Activated T-cell treated with anti-CD3 and anti-CD28 coated beads, Interleukin-2, amount 50 U/mL, for 4 hours (primary cell): ENCODE data around the gene F13A1. TPM values are rescaled to one million over a fixed set of nuclear protein-coding genes. Genes with fewer than 3 reads are reported as not detected.

Source experiments
- ATAC-seq, 2 donors: fragments of 200-7000 bp; cut with Tn5 transposase; one replicate each; pipeline ENCODE4 v1.10.0; 2021
- DNase-seq: peaks from one replicate; pipeline ENCODE4 v3.0.0-alpha.2; 2020
- H3K27me3 Mint-ChIP-seq: one replicate; pipeline ENCODE4 v1.8.0; 2021; ENCODE audit warnings: low read depth, mixed read lengths
- H3K36me3 Mint-ChIP-seq: one replicate; pipeline ENCODE4 v1.8.0; 2022; ENCODE audit warnings: mixed read lengths; ENCODE audit not compliant: insufficient read depth
- H3K4me1 Mint-ChIP-seq: one replicate; pipeline ENCODE4 v1.8.0; 2021; ENCODE audit warnings: low read depth, mixed read lengths
- H3K4me3 Mint-ChIP-seq: one replicate; pipeline ENCODE4 v1.8.0; 2021; ENCODE audit warnings: mild to moderate bottlenecking, moderate library complexity, mixed read lengths
- H3K9me3 Mint-ChIP-seq: one replicate; pipeline ENCODE4 v1.8.0; 2021; ENCODE audit warnings: mixed read lengths
- total RNA-seq, 3 donors: library from RNA; stranded (reverse); gene quantifications; one replicate each; pipeline ENCODE4 v1.2.1, GENCODE V29; 2021

F13A1 gene
- total RNA-seq, 3 donors from 2014 or later = 0.14 to 0.16 (median 0.15) TPM

DNA sequence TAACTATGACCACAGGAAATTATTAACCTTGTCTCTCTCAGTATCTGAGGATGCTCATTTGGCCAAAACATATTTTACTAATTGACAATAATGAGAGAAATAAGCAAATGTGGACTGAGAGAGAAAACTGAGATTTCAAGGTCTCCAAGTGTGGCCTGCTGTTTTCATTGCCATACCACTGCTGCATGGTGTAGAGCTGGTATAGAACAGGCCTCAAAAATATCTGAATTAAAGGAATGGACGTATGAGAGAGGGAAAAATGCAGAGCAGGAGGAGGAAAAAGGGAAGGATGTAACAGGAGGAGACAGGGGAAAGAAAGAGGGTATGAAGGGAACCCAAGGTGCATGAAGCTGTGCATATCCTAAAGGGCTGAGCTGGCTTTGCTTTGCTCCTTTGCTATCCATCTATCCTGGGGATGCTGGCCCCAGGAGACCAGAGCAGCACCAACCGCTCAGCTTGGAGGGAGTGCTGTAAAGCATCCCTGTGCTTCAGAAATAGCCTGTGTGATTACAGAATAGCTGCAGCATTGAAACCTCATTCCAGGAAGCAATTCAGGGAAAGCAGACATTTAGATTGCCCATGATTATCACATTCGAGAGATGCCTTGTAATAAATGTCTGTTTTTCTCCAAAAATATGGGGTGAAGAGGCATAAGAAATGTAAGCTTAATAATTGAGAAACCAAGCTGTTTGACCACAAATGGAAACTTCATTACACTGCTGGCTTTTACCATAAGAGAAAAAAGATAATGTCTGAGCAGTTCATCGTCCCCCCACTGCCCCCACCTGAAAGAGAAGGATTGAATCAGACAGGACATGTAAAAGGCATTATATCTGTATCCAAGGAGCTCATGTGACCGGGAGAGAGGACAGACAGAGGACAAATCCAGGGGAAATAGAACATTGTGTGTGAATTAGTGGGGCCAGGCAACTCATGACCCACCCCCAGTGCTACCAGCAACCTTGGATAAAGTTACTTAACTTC lies 80.6 kb downstream of the F13A1 start:
- H3K9me3 Mint-ChIP-seq = peaks cover 5% of the 10 kb centered on the region
- H3K4me3 Mint-ChIP-seq = no peak overlapping the region
- ATAC-seq = no peak

DNA sequence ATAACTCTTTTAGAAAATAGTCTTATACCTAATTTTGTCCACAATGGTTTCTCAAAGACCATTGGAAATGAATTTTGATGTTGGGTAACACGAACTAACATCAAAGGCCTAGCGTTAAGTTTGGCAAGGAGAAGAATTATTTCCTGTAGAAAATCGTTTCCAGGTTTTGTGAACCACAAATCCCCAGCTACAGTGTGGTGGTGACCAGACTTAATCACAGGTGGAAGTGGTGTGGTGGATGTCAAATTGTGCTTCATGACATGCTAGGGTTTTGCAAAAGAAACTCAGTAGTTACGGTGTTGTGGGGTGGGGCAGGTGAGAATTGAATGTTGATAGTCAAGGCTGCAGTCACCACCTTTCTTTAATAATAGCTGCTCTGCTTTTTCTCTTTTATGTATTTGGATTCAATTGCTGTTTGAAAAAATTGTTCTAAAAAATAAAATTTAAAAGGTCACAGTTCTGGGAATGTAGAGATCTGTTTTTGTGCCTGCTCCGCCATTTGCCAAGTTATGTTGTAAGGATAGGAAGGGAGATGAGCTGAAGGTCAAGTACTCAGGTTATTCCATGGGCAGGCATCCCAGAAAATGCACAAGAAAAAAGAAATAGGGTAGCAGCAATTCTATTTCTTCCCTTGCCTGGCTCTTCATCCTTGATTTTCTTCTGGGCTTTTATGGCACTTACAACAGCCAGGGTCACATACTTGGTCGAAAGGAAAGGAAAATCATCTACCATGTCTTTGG lies 83.6 kb downstream of the F13A1 start:
- H3K4me1 Mint-ChIP-seq = no peaks in the 10 kb centered on the region
- no peaks in the 10 kb centered on the region for H3K9me3 Mint-ChIP-seq
- DNase-seq = no peak
- H3K4me3 Mint-ChIP-seq = no peak overlapping the region
- peaks cover 17% of the 10 kb centered on the region for H3K27me3 Mint-ChIP-seq
- H3K36me3 Mint-ChIP-seq = no peaks in the 10 kb centered on the region
- no peak for ATAC-seq

More for the DNA sequence above, 80.6 kb downstream of the F13A1 start:
- no peaks in the 10 kb centered on the region for H3K4me1 Mint-ChIP-seq
- H3K36me3 Mint-ChIP-seq = no peaks in the 10 kb centered on the region
- DNase-seq = no peak
- H3K27me3 Mint-ChIP-seq = peaks cover 20% of the 10 kb centered on the region

DNA sequence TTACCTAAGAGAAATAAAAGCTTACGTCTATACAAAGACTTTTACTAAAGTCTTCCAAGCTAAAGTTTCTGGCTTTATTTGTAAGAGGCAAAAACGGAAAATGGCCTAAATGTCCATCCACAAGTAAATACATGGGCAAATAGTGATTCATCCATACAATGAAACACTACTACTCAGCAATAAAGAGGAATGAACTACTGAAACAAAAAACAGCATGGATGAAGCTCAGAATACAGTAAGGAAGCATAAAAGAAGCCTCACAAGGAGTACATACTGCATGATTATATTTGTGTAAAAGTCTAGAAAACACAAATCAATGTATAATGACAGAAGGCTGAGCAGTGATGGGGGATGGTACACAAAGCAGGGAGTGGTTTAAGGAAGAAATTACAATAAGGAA lies 84.7 kb downstream of the F13A1 start:
- no peaks in the 10 kb centered on the region for H3K9me3 Mint-ChIP-seq
- H3K4me3 Mint-ChIP-seq = no peak overlapping the region
- H3K4me1 Mint-ChIP-seq = no peaks in the 10 kb centered on the region
- DNase-seq (no peak), ATAC-seq (no peak)
- peaks cover 18% of the 10 kb centered on the region for H3K27me3 Mint-ChIP-seq
- H3K36me3 Mint-ChIP-seq = no peaks in the 10 kb centered on the region

DNA sequence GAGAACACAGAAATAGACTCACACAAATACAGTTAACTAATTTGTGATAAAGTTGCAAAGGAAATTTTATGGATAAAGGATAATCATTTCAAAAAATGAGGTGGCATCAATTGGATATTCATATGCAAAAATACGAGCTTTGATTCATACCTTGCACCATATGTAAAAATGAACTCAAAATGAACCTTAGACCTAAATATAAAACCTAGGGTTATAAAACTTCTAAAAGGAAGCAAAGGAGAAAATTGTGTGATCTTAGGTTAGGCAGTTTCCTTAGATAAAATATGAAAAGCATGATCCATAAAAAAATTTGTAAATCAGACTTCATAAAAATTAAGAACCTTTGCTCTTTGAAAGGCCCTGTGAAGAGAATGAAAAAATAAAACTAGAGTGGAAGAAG lies 85.5 kb downstream of the F13A1 start:
- DNase-seq = no peak
- H3K4me1 Mint-ChIP-seq = no peaks in the 10 kb centered on the region
- no peak for ATAC-seq
- H3K4me3 Mint-ChIP-seq = no peak overlapping the region
- peaks cover 18% of the 10 kb centered on the region for H3K27me3 Mint-ChIP-seq
- H3K36me3 Mint-ChIP-seq = no peaks in the 10 kb centered on the region
- H3K9me3 Mint-ChIP-seq = no peaks in the 10 kb centered on the region

DNA sequence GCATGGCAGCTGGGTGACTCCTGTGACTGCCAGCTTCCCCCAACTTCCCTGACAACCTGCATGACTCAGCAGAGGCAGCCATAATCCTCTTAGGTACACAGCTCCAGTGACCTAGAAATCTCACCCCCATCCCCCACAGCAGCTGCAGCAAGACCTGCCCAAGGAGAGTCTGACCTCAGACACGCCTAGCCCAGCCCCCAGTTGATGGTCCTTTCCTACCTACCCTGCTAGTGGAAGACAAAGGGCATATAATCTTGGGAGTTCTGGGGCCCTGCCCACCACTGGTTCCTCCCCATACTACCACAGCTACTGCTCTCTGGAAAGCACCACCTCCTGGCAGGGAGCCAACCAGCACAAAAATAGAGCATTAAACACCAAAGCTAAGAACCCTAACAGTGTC lies 90.2 kb downstream of the F13A1 start:
- Mint-ChIP-seq H3K4me3 (no peak overlapping the region), H3K36me3 (no peaks in the 10 kb centered on the region), H3K9me3 (no peaks in the 10 kb centered on the region)

GRCh38 chr6:6227896-6228295 lies 92.6 kb downstream of the F13A1 start:
- DNase-seq (no peak), ATAC-seq (no peak)
- H3K27me3 Mint-ChIP-seq = peaks cover 25% of the 10 kb centered on the region
- H3K36me3 Mint-ChIP-seq = no peaks in the 10 kb centered on the region
- H3K4me3 Mint-ChIP-seq = no peak overlapping the region
- no peaks in the 10 kb centered on the region for H3K9me3 Mint-ChIP-seq
- H3K4me1 Mint-ChIP-seq = no peaks in the 10 kb centered on the region

More for the DNA sequence above, 90.2 kb downstream of the F13A1 start:
- ATAC-seq (no peak), DNase-seq (no peak)
- Mint-ChIP-seq H3K4me1 (no peaks in the 10 kb centered on the region), H3K27me3 (peaks cover 27% of the 10 kb centered on the region)

DNA sequence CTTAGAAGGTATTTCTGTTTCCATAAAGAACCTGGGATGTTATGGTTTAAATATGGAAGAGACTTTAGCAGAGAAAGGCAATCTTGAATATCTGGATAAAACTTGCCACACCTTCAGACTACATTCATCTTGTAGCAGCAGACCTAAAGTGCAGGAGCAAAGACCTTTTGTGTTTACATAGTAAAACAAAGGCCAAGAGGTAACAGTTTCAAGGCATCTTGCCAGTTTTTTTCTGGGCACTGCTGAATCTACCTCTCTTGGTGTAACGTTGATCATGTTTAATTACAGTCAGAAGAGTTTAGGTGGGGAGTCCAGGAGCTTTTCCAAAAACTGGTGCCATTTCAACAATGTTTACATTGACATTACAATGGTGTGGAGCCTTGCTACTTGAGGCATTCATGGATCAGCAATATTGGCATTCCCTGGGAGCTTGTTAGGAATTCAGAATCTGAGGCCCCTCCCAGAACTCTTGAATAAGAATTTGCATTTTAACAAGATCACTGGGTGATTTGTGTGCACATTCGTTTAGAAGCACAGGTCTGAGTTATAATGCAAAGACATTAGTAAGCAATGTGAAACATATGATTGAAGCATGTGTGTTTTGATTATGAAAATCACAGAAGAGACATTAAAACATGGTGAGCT lies 94.5 kb downstream of the F13A1 start:
- Mint-ChIP-seq H3K4me1 (no peaks in the 10 kb centered on the region), H3K36me3 (no peaks in the 10 kb centered on the region), H3K9me3 (no peaks in the 10 kb centered on the region), H3K4me3 (no peak overlapping the region), H3K27me3 (peaks cover 22% of the 10 kb centered on the region)
- no peak for ATAC-seq
- no peak for DNase-seq

GRCh38 chr6:6224933-6225486 lies 95.5 kb downstream of the F13A1 start:
- no peak overlapping the region for H3K4me3 Mint-ChIP-seq
- no peak for ATAC-seq
- H3K4me1 Mint-ChIP-seq = no peaks in the 10 kb centered on the region
- no peak for DNase-seq
- H3K27me3 Mint-ChIP-seq = peaks cover 18% of the 10 kb centered on the region
- no peaks in the 10 kb centered on the region for H3K36me3 Mint-ChIP-seq
- no peaks in the 10 kb centered on the region for H3K9me3 Mint-ChIP-seq

DNA sequence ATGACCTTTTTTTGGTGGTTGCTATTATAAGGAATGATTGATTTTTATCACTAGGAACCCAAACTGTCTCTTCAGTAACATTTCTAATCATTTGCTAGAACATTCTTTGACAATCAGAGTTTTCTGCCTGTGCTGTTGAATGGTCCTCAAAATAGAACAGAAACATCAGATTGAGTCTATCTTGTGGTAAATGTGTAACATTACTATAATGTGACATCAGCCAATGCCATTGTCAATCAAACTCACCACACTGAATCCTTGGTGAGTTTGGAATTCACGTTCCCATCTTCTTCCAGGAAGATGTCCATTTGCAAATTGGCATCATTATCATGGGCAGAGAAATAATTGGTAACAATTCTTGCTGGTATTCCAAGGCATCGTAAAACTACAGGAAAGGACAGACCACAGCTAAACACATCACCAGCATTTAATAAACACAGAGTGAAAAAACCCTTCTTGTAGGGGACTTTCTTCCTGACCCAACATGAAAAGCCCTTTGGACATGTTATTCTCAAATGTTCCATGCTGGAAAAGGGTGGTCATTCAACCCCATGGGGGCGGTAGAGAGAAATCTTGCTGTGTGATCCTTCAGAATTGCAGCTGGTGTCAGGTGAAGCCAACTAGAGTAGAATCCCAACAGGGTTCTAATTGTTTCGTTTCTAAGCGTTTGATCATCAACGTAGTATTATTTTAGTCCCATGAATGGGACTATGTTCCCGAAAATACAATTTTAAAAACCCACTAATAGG lies 98.5 kb downstream of the F13A1 start:
- no peaks in the 10 kb centered on the region for H3K4me1 Mint-ChIP-seq
- DNase-seq (no peak), ATAC-seq (no peak)
- no peaks in the 10 kb centered on the region for H3K36me3 Mint-ChIP-seq
- H3K27me3 Mint-ChIP-seq = peaks cover 13% of the 10 kb centered on the region
- no peak overlapping the region for H3K4me3 Mint-ChIP-seq
- no peaks in the 10 kb centered on the region for H3K9me3 Mint-ChIP-seq

DNA sequence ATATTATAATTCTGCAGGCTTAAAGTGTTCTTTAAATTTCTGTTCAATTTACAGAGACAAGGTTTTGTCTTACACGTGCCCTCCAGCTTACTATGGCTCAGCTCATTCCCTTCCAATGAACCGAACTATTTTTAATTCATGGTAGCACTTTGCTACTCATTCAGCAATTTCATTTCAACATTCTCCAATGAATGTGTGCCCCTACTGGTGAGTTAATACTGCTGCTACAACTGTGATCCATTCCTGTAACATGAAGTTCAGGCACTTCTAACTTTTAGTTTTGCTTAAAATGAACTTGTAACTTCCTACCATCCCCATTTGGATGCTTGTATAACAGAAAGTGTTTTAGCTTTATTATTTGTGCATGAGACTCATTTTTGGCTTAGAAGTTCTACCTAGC lies 99.7 kb downstream of the F13A1 start:
- H3K4me3 Mint-ChIP-seq = no peak overlapping the region
- no peaks in the 10 kb centered on the region for H3K9me3 Mint-ChIP-seq
- no peaks in the 10 kb centered on the region for H3K36me3 Mint-ChIP-seq

DNA sequence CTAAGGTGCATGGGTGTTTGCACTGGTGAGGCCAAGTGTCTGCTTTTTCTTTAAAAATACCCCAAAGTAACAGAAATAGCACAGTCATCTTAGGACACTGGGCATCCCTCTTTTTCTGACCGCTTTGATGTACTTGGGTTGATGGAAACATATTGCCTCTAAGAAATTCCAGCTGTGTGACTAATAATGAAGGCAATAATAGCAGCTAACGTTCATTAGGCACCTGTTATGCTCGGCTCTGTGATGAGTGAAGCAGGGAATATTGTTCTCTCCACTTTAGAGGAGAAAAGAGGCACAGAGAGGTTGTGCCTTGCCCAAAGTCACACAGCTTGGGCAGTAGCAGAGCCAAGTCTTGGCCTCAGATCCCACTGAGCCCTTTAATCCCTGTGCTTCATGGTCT lies 100.7 kb downstream of the F13A1 start:
- no peak for ATAC-seq
- H3K4me3 Mint-ChIP-seq = no peak overlapping the region
- H3K36me3 Mint-ChIP-seq = no peaks in the 10 kb centered on the region
- H3K9me3 Mint-ChIP-seq = no peaks in the 10 kb centered on the region
- DNase-seq = no peak
- H3K4me1 Mint-ChIP-seq = no peaks in the 10 kb centered on the region
- peaks cover 2% of the 10 kb centered on the region for H3K27me3 Mint-ChIP-seq

More for the DNA sequence above, 99.7 kb downstream of the F13A1 start:
- Mint-ChIP-seq H3K4me1 (no peaks in the 10 kb centered on the region), H3K27me3 (peaks cover 7% of the 10 kb centered on the region)
- no peak for DNase-seq
- ATAC-seq = no peak

DNA sequence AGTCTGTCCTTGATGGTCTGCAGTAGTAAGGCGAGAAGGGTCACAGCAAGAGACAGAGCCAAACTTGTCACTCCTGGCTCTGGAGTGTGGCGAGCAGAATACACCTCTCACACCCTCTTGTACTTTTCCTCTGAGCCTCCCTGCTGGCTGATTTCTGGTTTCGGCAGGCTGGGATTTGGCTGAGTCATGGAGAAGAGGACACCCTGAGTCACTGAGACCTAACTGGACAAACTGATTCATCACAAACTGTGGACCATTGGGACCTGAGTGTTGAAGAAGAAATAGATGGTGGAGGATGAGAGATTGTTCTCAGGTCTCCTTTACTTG lies 101.7 kb downstream of the F13A1 start:
- ATAC-seq = no peak
- H3K4me3 Mint-ChIP-seq = no peak overlapping the region
- no peaks in the 10 kb centered on the region for H3K36me3 Mint-ChIP-seq
- DNase-seq = no peak
- H3K4me1 Mint-ChIP-seq = no peaks in the 10 kb centered on the region
- no peaks in the 10 kb centered on the region for H3K9me3 Mint-ChIP-seq
- no peaks in the 10 kb centered on the region for H3K27me3 Mint-ChIP-seq

- Mint-ChIP-seq H3K4me1 (no peaks in the 10 kb centered on the region), H3K36me3 (no peaks in the 10 kb centered on the region), H3K27me3 (no peaks in the 10 kb centered on the region), H3K4me3 (no peak overlapping the region), H3K9me3 (no peaks in the 10 kb centered on the region)
- DNase-seq (no peak), ATAC-seq (no peak)
Measured at GRCh38 chr6:6217855-6218758, 102.4 kb downstream of the F13A1 start.
